H7 (cell line): ENCODE data around the gene PIK3AP1. TPM values are rescaled to one million over a fixed set of nuclear protein-coding genes. Genes with fewer than 3 reads are reported as not detected.
A peak's percentile ranks its signal among the peaks of the same experiment; 100 is the strongest.

ENCODE experiments used
- DNase-seq: peaks from one replicate; pipeline ENCODE4 v3.0.0; 2012
- H3K27me3 ChIP-seq: 2 replicates; pipeline ENCODE4 v1.6.0; 2011; ENCODE audit warnings: mild to moderate bottlenecking, low read length; ENCODE audit not compliant: control insufficient read depth, insufficient read depth
- H3K36me3 ChIP-seq: replicated peaks from 2 replicates; pipeline ENCODE4 v1.5.1; 2011; ENCODE audit warnings: low read length; ENCODE audit not compliant: control insufficient read depth, insufficient read depth
- H3K4me3 ChIP-seq: 2 replicates; pipeline ENCODE4 v1.5.1; 2011; ENCODE audit warnings: low read depth, mild to moderate bottlenecking, control low read depth, low read length, moderate library complexity; ENCODE audit not compliant: insufficient read depth
- total RNA-seq: library from RNA; depleted of rRNA; stranded (reverse); fragments of >200 nt; shearing (Covaris generic); gene quantifications from 2 replicates; pipeline ENCODE4 v1.2.3, GENCODE V29; 2014

Gene PIK3AP1
- total RNA-seq, 1 experiment from 2014 or later = 1.4 TPM

- Histone ChIP-seq H3K36me3 (no peaks in the 10 kb centered on the region), H3K4me3 (no peak overlapping the region), H3K27me3 (no peaks in the 10 kb centered on the region)
- DNase-seq = peak; percentile 60
Measured at GRCh38 chr10:96642973-96643372, 77.3 kb downstream of the PIK3AP1 start.

GRCh38 chr10:96642530-96642929 is 77.8 kb downstream of the PIK3AP1 start:
- DNase-seq = no peak
- H3K4me3 ChIP-seq = no peak overlapping the region
- no peaks in the 10 kb centered on the region for H3K36me3 ChIP-seq

GRCh38 chr10:96641396-96642295 is 78.7 kb downstream of the PIK3AP1 start:
- Histone ChIP-seq H3K27me3 (no peaks in the 10 kb centered on the region), H3K36me3 (no peaks in the 10 kb centered on the region), H3K4me3 (no peak overlapping the region)
- DNase-seq = no peak

More at GRCh38 chr10:96642530-96642929, 77.8 kb downstream of the PIK3AP1 start:
- no peaks in the 10 kb centered on the region for H3K27me3 ChIP-seq

GRCh38 chr10:96639899-96640298 is 80.4 kb downstream of the PIK3AP1 start:
- no peaks in the 10 kb centered on the region for H3K36me3 ChIP-seq
- H3K27me3 ChIP-seq = no peaks in the 10 kb centered on the region
- no peak overlapping the region for H3K4me3 ChIP-seq
- DNase-seq = no peak

- no peak for DNase-seq
- Histone ChIP-seq H3K4me3 (no peak overlapping the region), H3K27me3 (no peaks in the 10 kb centered on the region), H3K36me3 (no peaks in the 10 kb centered on the region)
Measured at GRCh38 chr10:96638696-96639095, 81.6 kb downstream of the PIK3AP1 start.

GRCh38 chr10:96638120-96638519 is 82.2 kb downstream of the PIK3AP1 start:
- Histone ChIP-seq H3K4me3 (no peak overlapping the region), H3K27me3 (no peaks in the 10 kb centered on the region), H3K36me3 (no peaks in the 10 kb centered on the region)
- DNase-seq = no peak

- H3K36me3 ChIP-seq = no peaks in the 10 kb centered on the region
- DNase-seq = no peak
- H3K27me3 ChIP-seq = no peaks in the 10 kb centered on the region
- no peak overlapping the region for H3K4me3 ChIP-seq
Measured at GRCh38 chr10:96637709-96638108, 82.6 kb downstream of the PIK3AP1 start.

- H3K27me3 ChIP-seq = no peaks in the 10 kb centered on the region
- no peak for DNase-seq
- H3K36me3 ChIP-seq = no peaks in the 10 kb centered on the region
- no peak overlapping the region for H3K4me3 ChIP-seq
Measured at GRCh38 chr10:96636551-96636950, 83.8 kb downstream of the PIK3AP1 start.

- DNase-seq = no peak
- Histone ChIP-seq H3K27me3 (no peaks in the 10 kb centered on the region), H3K36me3 (no peaks in the 10 kb centered on the region)
Measured at GRCh38 chr10:96632974-96633710, 87.2 kb downstream of the PIK3AP1 start.

GRCh38 chr10:96627292-96627691 is 93.0 kb downstream of the PIK3AP1 start:
- no peak for DNase-seq
- H3K36me3 ChIP-seq = no peaks in the 10 kb centered on the region
- H3K4me3 ChIP-seq = no peak overlapping the region
- no peaks in the 10 kb centered on the region for H3K27me3 ChIP-seq

More at GRCh38 chr10:96632974-96633710, 87.2 kb downstream of the PIK3AP1 start:
- H3K4me3 ChIP-seq = no peak overlapping the region

- DNase-seq = peak; percentile 59
- Histone ChIP-seq H3K4me3 (no peak overlapping the region), H3K36me3 (no peaks in the 10 kb centered on the region)
Measured at GRCh38 chr10:96626795-96627194, 93.5 kb downstream of the PIK3AP1 start.

GRCh38 chr10:96625173-96625572 is 95.1 kb downstream of the PIK3AP1 start:
- DNase-seq = no peak
- Histone ChIP-seq H3K4me3 (no peak overlapping the region), H3K36me3 (no peaks in the 10 kb centered on the region), H3K27me3 (no peaks in the 10 kb centered on the region)

More at GRCh38 chr10:96626795-96627194, 93.5 kb downstream of the PIK3AP1 start:
- H3K27me3 ChIP-seq = no peaks in the 10 kb centered on the region

- no peaks in the 10 kb centered on the region for H3K27me3 ChIP-seq
- no peak overlapping the region for H3K4me3 ChIP-seq
- no peak for DNase-seq
- H3K36me3 ChIP-seq = no peaks in the 10 kb centered on the region
Measured at GRCh38 chr10:96622013-96622787, 98.1 kb downstream of the PIK3AP1 start.
